Endodermal cell (in vitro differentiated cells): ENCODE data around the gene ST7. TPM values are rescaled to one million over a fixed set of nuclear protein-coding genes. Genes with fewer than 3 reads are reported as not detected.

Experiments used
- DNase-seq: peaks from one replicate; pipeline ENCODE4 v3.0.0-alpha.2; 2017
- H3K27ac ChIP-seq: 2 replicates; pipeline ENCODE4 v1.5.1; 2013; ENCODE audit warnings: mild to moderate bottlenecking, low read depth, low read length, moderate library complexity
- H3K27me3 ChIP-seq: 2 replicates; pipeline ENCODE4 v1.6.1; 2013; ENCODE audit warnings: mild to moderate bottlenecking, low read length, moderate library complexity; ENCODE audit not compliant: insufficient read depth, control insufficient read depth, poor library complexity, severe bottlenecking
- H3K36me3 ChIP-seq: 2 replicates; pipeline ENCODE4 v1.7.0; 2013; ENCODE audit warnings: mild to moderate bottlenecking, low read length, moderate library complexity; ENCODE audit not compliant: control insufficient read depth, insufficient read depth
- H3K4me1 ChIP-seq: one replicate; pipeline ENCODE4 v1.7.0; 2013; ENCODE audit warnings: low read length; ENCODE audit not compliant: control insufficient read depth, insufficient read depth
- H3K4me3 ChIP-seq: 2 replicates; pipeline ENCODE4 v1.5.1; 2013; ENCODE audit warnings: mild to moderate bottlenecking, low read length, moderate library complexity
- H3K9ac ChIP-seq: 2 replicates; pipeline ENCODE4 v1.6.1; 2013; ENCODE audit warnings: mild to moderate bottlenecking, low read length, moderate library complexity; ENCODE audit not compliant: poor library complexity, severe bottlenecking; ENCODE audit errors: extremely low read depth
- H3K9me3 ChIP-seq: 2 replicates; pipeline ENCODE4 v1.6.1; 2013; ENCODE audit warnings: mild to moderate bottlenecking, low read length, moderate library complexity; ENCODE audit not compliant: control insufficient read depth
- H3K27ac Mint-ChIP-seq: 2 replicates; pipeline ENCODE4 v1.8.0; 2020; ENCODE audit warnings: mixed read lengths
- H3K27me3 Mint-ChIP-seq: 2 replicates; pipeline ENCODE4 v1.8.0; 2021; ENCODE audit warnings: mild to moderate bottlenecking, mixed read lengths; ENCODE audit not compliant: insufficient read depth
- H3K36me3 Mint-ChIP-seq: 2 replicates; pipeline ENCODE4 v1.8.0; 2020; ENCODE audit warnings: low read depth, mixed read lengths
- H3K4me1 Mint-ChIP-seq: 2 replicates; pipeline ENCODE4 v1.8.0; 2020; ENCODE audit warnings: mixed read lengths
- H3K4me3 Mint-ChIP-seq: 2 replicates; pipeline ENCODE4 v1.8.0; 2020; ENCODE audit warnings: mild to moderate bottlenecking, moderate library complexity, mixed read lengths
- H3K9me3 Mint-ChIP-seq: 2 replicates; pipeline ENCODE4 v1.8.0; 2020; ENCODE audit warnings: mild to moderate bottlenecking, mixed read lengths
- WGBS, 2 experiments: methylation state at CpG; one replicate each; pipeline versions ENCODE4 v1.1.5 to v1.1.7; 2013; ENCODE audit warnings: missing lambda C conversion rate in 2 of 2, mixed read lengths in 1 of 2; ENCODE audit not compliant: insufficient coverage in 1 of 2, insufficient read length in 1 of 2; 5-methylcytosine and 5-hydroxymethylcytosine counted together
- total RNA-seq, 2 donors: library from RNA; stranded (reverse); fragmentation: NEBNext Ultra II Directional in 1 of 2; extraction: Animal tissue kit (Norgen Biotek cat#: 25700) in 1 of 2; gene quantifications; 2 replicates in 1 of 2; 3 replicates in 1 of 2; pipeline ENCODE4 v1.2.1, GENCODE V29; 2021
- TF ChIP-seq, protein P1 (sequence below): fragments of 200-600 bp; sonication (generic); conservative IDR thresholded peaks from 2 replicates; pipeline ENCODE4 v1.5.0; 2021; ENCODE audit warnings: antibody characterized with exemption, mild to moderate bottlenecking

The ST7 gene
- total RNA-seq, 2 donors from 2014 or later: 6.4 to 8.9 TPM

DNA sequence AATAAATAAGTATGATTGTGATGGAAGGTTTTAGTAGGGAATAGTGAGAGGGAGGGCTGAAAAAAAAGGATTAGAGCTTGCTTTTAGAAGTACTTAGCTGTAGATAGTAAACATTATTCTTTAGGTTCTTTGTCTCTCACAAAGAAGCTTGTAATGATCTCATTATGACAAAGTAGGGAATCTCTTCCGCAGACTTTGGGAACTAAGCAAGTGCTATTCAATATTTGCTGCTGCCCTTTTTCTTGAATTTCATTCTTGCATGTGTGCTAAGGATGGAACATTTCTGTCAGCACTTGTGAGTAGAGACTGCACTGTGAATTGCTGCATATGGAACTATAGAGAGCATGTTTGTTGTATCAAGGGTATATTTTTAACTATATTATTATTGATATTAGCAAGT lies 173.4 kb downstream of the ST7 start:
- Histone ChIP-seq H3K9ac (no peak overlapping the region), H3K27ac (no peak overlapping the region), H3K4me3 (no peak overlapping the region), H3K9me3 (no peaks in the 10 kb centered on the region), H3K4me1 (no peaks in the 10 kb centered on the region), H3K27me3 (no peaks in the 10 kb centered on the region), H3K36me3 (no peaks in the 10 kb centered on the region)
- peaks cover 32% of the 10 kb centered on the region for H3K4me1 Mint-ChIP-seq
- DNase-seq: no peak
- H3K27ac Mint-ChIP-seq: peak overlapping the region; percentile 1
- no peaks in the 10 kb centered on the region for H3K27me3 Mint-ChIP-seq
- H3K36me3 Mint-ChIP-seq: no peaks in the 10 kb centered on the region
- no peak overlapping the region for H3K4me3 Mint-ChIP-seq
- TF ChIP-seq, protein P1, sequence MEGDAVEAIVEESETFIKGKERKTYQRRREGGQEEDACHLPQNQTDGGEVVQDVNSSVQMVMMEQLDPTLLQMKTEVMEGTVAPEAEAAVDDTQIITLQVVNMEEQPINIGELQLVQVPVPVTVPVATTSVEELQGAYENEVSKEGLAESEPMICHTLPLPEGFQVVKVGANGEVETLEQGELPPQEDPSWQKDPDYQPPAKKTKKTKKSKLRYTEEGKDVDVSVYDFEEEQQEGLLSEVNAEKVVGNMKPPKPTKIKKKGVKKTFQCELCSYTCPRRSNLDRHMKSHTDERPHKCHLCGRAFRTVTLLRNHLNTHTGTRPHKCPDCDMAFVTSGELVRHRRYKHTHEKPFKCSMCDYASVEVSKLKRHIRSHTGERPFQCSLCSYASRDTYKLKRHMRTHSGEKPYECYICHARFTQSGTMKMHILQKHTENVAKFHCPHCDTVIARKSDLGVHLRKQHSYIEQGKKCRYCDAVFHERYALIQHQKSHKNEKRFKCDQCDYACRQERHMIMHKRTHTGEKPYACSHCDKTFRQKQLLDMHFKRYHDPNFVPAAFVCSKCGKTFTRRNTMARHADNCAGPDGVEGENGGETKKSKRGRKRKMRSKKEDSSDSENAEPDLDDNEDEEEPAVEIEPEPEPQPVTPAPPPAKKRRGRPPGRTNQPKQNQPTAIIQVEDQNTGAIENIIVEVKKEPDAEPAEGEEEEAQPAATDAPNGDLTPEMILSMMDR: no peak
- H3K9me3 Mint-ChIP-seq: no peaks in the 10 kb centered on the region
- WGBS, 2 experiments: 56 to 67% methylated on average over 1 of the region's 1 CpG

- H3K4me3 ChIP-seq: no peak overlapping the region
- no peaks in the 10 kb centered on the region for H3K9me3 ChIP-seq
- H3K9me3 Mint-ChIP-seq: no peaks in the 10 kb centered on the region
- no peak overlapping the region for H3K27ac ChIP-seq
- H3K27ac Mint-ChIP-seq: no peak overlapping the region
- TF ChIP-seq, protein P1: peak; percentile 92
- no peaks in the 10 kb centered on the region for H3K36me3 Mint-ChIP-seq
- H3K27me3 Mint-ChIP-seq: no peaks in the 10 kb centered on the region
- peaks cover 27% of the 10 kb centered on the region for H3K4me1 Mint-ChIP-seq
- no peaks in the 10 kb centered on the region for H3K4me1 ChIP-seq
- DNase-seq: no peak
- no peak overlapping the region for H3K9ac ChIP-seq
- no peak overlapping the region for H3K4me3 Mint-ChIP-seq
- no peaks in the 10 kb centered on the region for H3K36me3 ChIP-seq
- WGBS, 2 experiments: 17 to 20% methylated on average over 1 of the region's 2 CpGs
- no peaks in the 10 kb centered on the region for H3K27me3 ChIP-seq
Observed at GRCh38 chr7:117127585-117128168, 174.4 kb downstream of the ST7 start.

DNA sequence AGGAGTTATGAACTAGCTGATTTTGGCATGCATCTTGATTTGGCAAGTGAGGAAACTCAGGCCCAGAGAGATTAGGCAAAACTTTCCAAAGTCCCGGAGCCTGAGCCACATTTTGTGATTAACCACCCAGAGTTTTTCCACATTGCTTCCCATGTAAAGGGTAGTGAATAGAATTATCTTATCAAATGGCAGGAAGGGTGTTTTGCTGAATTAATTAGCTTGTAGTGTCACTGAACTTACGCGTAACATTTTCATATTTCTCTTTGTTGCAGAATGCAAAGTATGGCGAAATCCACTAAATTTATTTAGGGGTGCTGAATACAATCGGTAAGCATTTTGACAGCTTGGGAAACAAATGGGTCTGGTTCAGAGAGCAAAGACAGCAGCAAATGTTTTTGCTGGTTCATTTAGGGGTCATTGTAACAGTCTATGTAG lies 176.2 kb downstream of the ST7 start:
- no peaks in the 10 kb centered on the region for H3K27me3 Mint-ChIP-seq
- no peak for DNase-seq
- no peak overlapping the region for H3K27ac ChIP-seq
- H3K27me3 ChIP-seq: no peaks in the 10 kb centered on the region
- H3K9me3 ChIP-seq: no peaks in the 10 kb centered on the region
- no peaks in the 10 kb centered on the region for H3K9me3 Mint-ChIP-seq
- H3K36me3 ChIP-seq: no peaks in the 10 kb centered on the region
- no peak overlapping the region for H3K4me3 Mint-ChIP-seq
- H3K4me3 ChIP-seq: no peak overlapping the region
- H3K36me3 Mint-ChIP-seq: no peaks in the 10 kb centered on the region
- H3K4me1 Mint-ChIP-seq: peaks cover 26% of the 10 kb centered on the region
- 91 to 96% methylated on average over 5 of the region's 5 CpGs for WGBS, 2 experiments
- no peak overlapping the region for H3K27ac Mint-ChIP-seq
- H3K4me1 ChIP-seq: no peaks in the 10 kb centered on the region
- H3K9ac ChIP-seq: no peak overlapping the region
- TF ChIP-seq, protein P1: no peak
